H9 (cell line): ENCODE data around the gene UGT1A7. TPM values are rescaled to one million over a fixed set of nuclear protein-coding genes. Genes with fewer than 3 reads are reported as not detected.

ENCODE experiments used
- DNase-seq: peaks from one replicate; pipeline ENCODE4 v3.0.0-alpha.2; 2017
- H2AFZ ChIP-seq: one replicate; pipeline ENCODE4 v1.6.1; 2013; ENCODE audit warnings: mild to moderate bottlenecking, low read length, control low read depth, moderate library complexity
- H2AK5ac ChIP-seq: 2 replicates; pipeline ENCODE4 v1.6.1; 2013; ENCODE audit warnings: low read length, control low read depth, mixed read lengths; ENCODE audit not compliant: insufficient read length
- H2BK120ac ChIP-seq: one replicate; pipeline ENCODE4 v1.6.1; 2013; ENCODE audit warnings: low read depth, mild to moderate bottlenecking, low read length, control low read depth, inconsistent platforms; ENCODE audit not compliant: poor library complexity, severe bottlenecking
- H2BK12ac ChIP-seq: 2 replicates; pipeline ENCODE4 v1.6.1; 2013; ENCODE audit warnings: low read length, control low read depth, mixed read lengths, low read depth; ENCODE audit not compliant: insufficient read length
- H2BK15ac ChIP-seq: 2 replicates; pipeline ENCODE4 v1.6.1; 2013; ENCODE audit warnings: low read depth, low read length, control low read depth
- H2BK20ac ChIP-seq: one replicate; pipeline ENCODE4 v1.6.1; 2013; ENCODE audit warnings: low read depth, mild to moderate bottlenecking, low read length, control low read depth, inconsistent platforms; ENCODE audit not compliant: poor library complexity, severe bottlenecking
- H2BK5ac ChIP-seq: 2 replicates; pipeline ENCODE4 v1.6.1; 2013; ENCODE audit warnings: low read length, control low read depth, mixed read lengths; ENCODE audit not compliant: insufficient read length
- H3K14ac ChIP-seq: 2 replicates; pipeline ENCODE4 v1.6.1; 2013; ENCODE audit warnings: low read length, control low read depth; ENCODE audit not compliant: insufficient read depth
- H3K18ac ChIP-seq: 2 replicates; pipeline ENCODE4 v1.6.1; 2013; ENCODE audit warnings: low read depth, mild to moderate bottlenecking, mixed read lengths, low read length, control low read depth; ENCODE audit not compliant: insufficient read length
- H3K23ac ChIP-seq: 2 replicates; pipeline ENCODE4 v1.6.1; 2013; ENCODE audit warnings: low read length, control low read depth, mixed read lengths, low read depth; ENCODE audit not compliant: insufficient read length
- H3K23me2 ChIP-seq: 2 replicates; pipeline ENCODE4 v1.6.1; 2013; ENCODE audit warnings: low read depth, mild to moderate bottlenecking, mixed read lengths, low read length, control low read depth; ENCODE audit not compliant: insufficient read length, poor library complexity, severe bottlenecking
- H3K27ac ChIP-seq: 2 replicates; pipeline ENCODE4 v1.5.1; 2013; ENCODE audit warnings: low read length, control low read depth, mixed read lengths, low read depth; ENCODE audit not compliant: insufficient read length
- H3K27me3 ChIP-seq: 2 replicates; pipeline ENCODE4 v1.6.1; 2013; ENCODE audit warnings: low read length, control low read depth, inconsistent platforms; ENCODE audit not compliant: insufficient read depth
- H3K4ac ChIP-seq: 2 replicates; pipeline ENCODE4 v1.6.1; 2013; ENCODE audit warnings: low read depth, mild to moderate bottlenecking, control low read depth, inconsistent platforms, low read length, moderate library complexity
- H3K4me1 ChIP-seq: 2 replicates; pipeline ENCODE4 v1.6.1; 2013; ENCODE audit warnings: low read length, control low read depth, inconsistent platforms; ENCODE audit not compliant: insufficient read depth
- H3K4me2 ChIP-seq: 2 replicates; pipeline ENCODE4 v1.6.1; 2013; ENCODE audit warnings: low read length, control low read depth, mixed read lengths; ENCODE audit not compliant: insufficient read length, insufficient read depth
- H3K56ac ChIP-seq: 2 replicates; pipeline ENCODE4 v1.6.1; 2013; ENCODE audit warnings: low read depth, mild to moderate bottlenecking, mixed read lengths, low read length, control low read depth; ENCODE audit not compliant: insufficient read length
- H3K79me1 ChIP-seq: 2 replicates; pipeline ENCODE4 v1.6.1; 2013; ENCODE audit warnings: low read depth, mild to moderate bottlenecking, moderate library complexity, low read length, control low read depth, inconsistent platforms; ENCODE audit not compliant: insufficient read depth, poor library complexity, severe bottlenecking
- H3K79me2 ChIP-seq: 2 replicates; pipeline ENCODE4 v1.6.1; 2013; ENCODE audit warnings: low read length, control low read depth, inconsistent platforms; ENCODE audit not compliant: insufficient read depth
- H3K9ac ChIP-seq: 2 replicates; pipeline ENCODE4 v1.6.1; 2013; ENCODE audit warnings: low read length, control low read depth, mixed read lengths; ENCODE audit not compliant: insufficient read length; ENCODE audit errors: extremely low read depth
- H3K9me3 ChIP-seq: one replicate; pipeline ENCODE4 v1.6.1; 2013; ENCODE audit warnings: low read depth, low read length, inconsistent platforms; ENCODE audit not compliant: control insufficient read depth
- H3T11ph ChIP-seq: one replicate; pipeline ENCODE4 v1.6.1; 2013; ENCODE audit warnings: mild to moderate bottlenecking, low read length, control low read depth, inconsistent platforms
- H4K20me1 ChIP-seq: one replicate; pipeline ENCODE4 v1.6.1; 2013; ENCODE audit not compliant: control insufficient read depth, insufficient read length, insufficient read depth
- H4K5ac ChIP-seq: 2 replicates; pipeline ENCODE4 v1.6.1; 2013; ENCODE audit warnings: low read depth, mild to moderate bottlenecking, mixed read lengths, low read length, control low read depth; ENCODE audit not compliant: insufficient read length
- H4K8ac ChIP-seq: replicated peaks from 2 replicates; pipeline ENCODE4 v1.6.1; 2013; ENCODE audit warnings: low read length, control low read depth, mixed read lengths, low read depth; ENCODE audit not compliant: insufficient read length
- H4K91ac ChIP-seq: 2 replicates; pipeline ENCODE4 v1.6.1; 2013; ENCODE audit warnings: low read depth, mild to moderate bottlenecking, moderate library complexity, mixed read lengths, low read length, control low read depth; ENCODE audit not compliant: insufficient read length
- H3K27ac Mint-ChIP-seq, 3 experiments: 2 replicates in 2 of 3; 3 replicates in 1 of 3; pipeline ENCODE4 v1.8.0; 2020 to 2021; ENCODE audit warnings: mixed read lengths in 3 of 3, mild to moderate bottlenecking in 1 of 3, moderate library complexity in 1 of 3
- H3K27me3 Mint-ChIP-seq: 2 replicates; pipeline ENCODE4 v1.8.0; 2021; ENCODE audit warnings: low read depth, mild to moderate bottlenecking, moderate library complexity, mixed read lengths
- H3K36me3 Mint-ChIP-seq, 3 experiments: 2 replicates in 2 of 3; 3 replicates in 1 of 3; pipeline ENCODE4 v1.8.0; 2020 to 2021; ENCODE audit warnings: low read depth in 3 of 3, mixed read lengths in 3 of 3; ENCODE audit not compliant: insufficient read depth in 1 of 3
- H3K4me1 Mint-ChIP-seq, 2 experiments: 2 replicates each; pipeline ENCODE4 v1.8.0; 2020; ENCODE audit warnings: mixed read lengths in 2 of 2
- H3K4me3 Mint-ChIP-seq, 2 experiments: 2 replicates in 1 of 2; 3 replicates in 1 of 2; pipeline ENCODE4 v1.8.0; 2020 to 2021; ENCODE audit warnings: mild to moderate bottlenecking in 2 of 2, mixed read lengths in 2 of 2, moderate library complexity in 1 of 2
- H3K9me3 Mint-ChIP-seq, 2 experiments: 2 replicates in 1 of 2; 3 replicates in 1 of 2; pipeline ENCODE4 v1.8.0; 2020; ENCODE audit warnings: mild to moderate bottlenecking in 2 of 2, mixed read lengths in 2 of 2, moderate library complexity in 1 of 2
- WGBS: extraction: QIAGEN DNeasy Blood & Tissue Kit; methylation state at CpG from one replicate; pipeline ENCODE4 v1.1.7; 2013; ENCODE audit warnings: missing lambda C conversion rate, low lambda C conversion rate, mixed read lengths; ENCODE audit not compliant: insufficient read length; ENCODE audit errors: extremely low coverage; 5-methylcytosine and 5-hydroxymethylcytosine counted together
- total RNA-seq: library from RNA; stranded (reverse); gene quantifications from 2 replicates; pipeline ENCODE4 v1.2.1, GENCODE V29; 2021
- TF ChIP-seq, protein P1 (sequence below): fragments of 200-600 bp; sonication (generic); conservative IDR thresholded peaks from 3 replicates; pipeline ENCODE4 v1.8.0; 2021; ENCODE audit warnings: antibody characterized with exemption, mild to moderate bottlenecking

UGT1A7 gene
- total RNA-seq, 1 experiment from 2014 or later = not detected

DNA sequence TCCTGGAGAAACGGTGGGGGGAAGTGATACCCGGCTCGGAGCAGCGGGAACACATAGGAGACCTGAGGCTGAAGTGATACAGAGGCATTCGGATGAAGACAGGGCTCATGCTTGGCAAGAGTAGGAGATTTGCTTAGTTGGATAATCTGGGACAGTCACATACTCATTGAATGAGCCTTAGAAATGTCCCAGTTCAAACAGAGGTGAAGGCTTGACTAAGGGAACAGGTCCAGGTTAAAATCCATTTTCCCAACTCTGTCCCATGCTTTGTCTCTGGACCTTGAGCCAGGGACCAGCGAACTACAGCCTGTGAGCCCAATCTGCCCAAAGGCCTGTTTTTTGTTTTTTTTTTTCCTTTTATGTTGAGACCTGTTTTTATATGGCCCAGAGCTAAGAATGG lies 12.3 kb downstream of the UGT1A7 start:
- H3K4me3 Mint-ChIP-seq = no peak overlapping the region
- no peak for DNase-seq
- Histone ChIP-seq H3K4me2 (no peak overlapping the region), H3K27me3 (no peaks in the 10 kb centered on the region), H3K23me2 (no peaks in the 10 kb centered on the region), H4K8ac (no peak overlapping the region), H4K20me1 (no peaks in the 10 kb centered on the region), H3K23ac (no peak overlapping the region), H3K56ac (no peak overlapping the region), H2BK15ac (no peak overlapping the region), H4K5ac (no peak overlapping the region), H2AK5ac (no peak overlapping the region), H2BK20ac (no peak overlapping the region), H2BK5ac (no peak overlapping the region), H3K27ac (no peak overlapping the region), H3K14ac (no peak overlapping the region), H3K9me3 (no peaks in the 10 kb centered on the region), H2AFZ (no peak overlapping the region), H3T11ph (no peak overlapping the region), H3K79me2 (no peaks in the 10 kb centered on the region), H3K4me1 (peaks cover 3% of the 10 kb centered on the region; the same call in 1 of the 2 replicates), H3K79me1 (no peaks in the 10 kb centered on the region), H3K9ac (no peak overlapping the region), H4K91ac (no peak overlapping the region), H3K18ac (no peak overlapping the region), H2BK120ac (no peak overlapping the region), H3K4ac (no peak overlapping the region), H2BK12ac (no peak overlapping the region)
- peaks cover 19 to 21% of the 10 kb centered on the region in 2 experiments for H3K4me1 Mint-ChIP-seq
- no CpG with 5 or more reads among the region's 6 CpGs for WGBS
- TF ChIP-seq, protein P1, sequence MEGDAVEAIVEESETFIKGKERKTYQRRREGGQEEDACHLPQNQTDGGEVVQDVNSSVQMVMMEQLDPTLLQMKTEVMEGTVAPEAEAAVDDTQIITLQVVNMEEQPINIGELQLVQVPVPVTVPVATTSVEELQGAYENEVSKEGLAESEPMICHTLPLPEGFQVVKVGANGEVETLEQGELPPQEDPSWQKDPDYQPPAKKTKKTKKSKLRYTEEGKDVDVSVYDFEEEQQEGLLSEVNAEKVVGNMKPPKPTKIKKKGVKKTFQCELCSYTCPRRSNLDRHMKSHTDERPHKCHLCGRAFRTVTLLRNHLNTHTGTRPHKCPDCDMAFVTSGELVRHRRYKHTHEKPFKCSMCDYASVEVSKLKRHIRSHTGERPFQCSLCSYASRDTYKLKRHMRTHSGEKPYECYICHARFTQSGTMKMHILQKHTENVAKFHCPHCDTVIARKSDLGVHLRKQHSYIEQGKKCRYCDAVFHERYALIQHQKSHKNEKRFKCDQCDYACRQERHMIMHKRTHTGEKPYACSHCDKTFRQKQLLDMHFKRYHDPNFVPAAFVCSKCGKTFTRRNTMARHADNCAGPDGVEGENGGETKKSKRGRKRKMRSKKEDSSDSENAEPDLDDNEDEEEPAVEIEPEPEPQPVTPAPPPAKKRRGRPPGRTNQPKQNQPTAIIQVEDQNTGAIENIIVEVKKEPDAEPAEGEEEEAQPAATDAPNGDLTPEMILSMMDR = no peak
- H3K27me3 Mint-ChIP-seq = no peaks in the 10 kb centered on the region
- peak overlapping the region in 1 of 3 experiments; percentile 78; a peak in 2 of 7 replicates for H3K27ac Mint-ChIP-seq
- no peaks in the 10 kb centered on the region; a peak in 1 of 7 replicates for H3K36me3 Mint-ChIP-seq
- peaks cover 0 to 7% of the 10 kb centered on the region in 2 experiments; a peak in 2 of 5 replicates for H3K9me3 Mint-ChIP-seq
